HG02973 (cell line): ENCODE data around the gene CPT1C.

Experiments used
- ATAC-seq: cut with Tn5 transposase; IDR thresholded peaks from one replicate; pipeline ENCODE4 v1.9.1; 2021; ENCODE audit warnings: moderate library complexity; ENCODE audit not compliant: unreplicated experiment

Gene CPT1C

GRCh38 chr19:49690656-49691242 lies at the start of gene CPT1C:
CPT1C (plus strand) TSS chr19:49691116; CDS start chr19:49692253, 1,137 bp downstream.
- no peak for ATAC-seq

DNA sequence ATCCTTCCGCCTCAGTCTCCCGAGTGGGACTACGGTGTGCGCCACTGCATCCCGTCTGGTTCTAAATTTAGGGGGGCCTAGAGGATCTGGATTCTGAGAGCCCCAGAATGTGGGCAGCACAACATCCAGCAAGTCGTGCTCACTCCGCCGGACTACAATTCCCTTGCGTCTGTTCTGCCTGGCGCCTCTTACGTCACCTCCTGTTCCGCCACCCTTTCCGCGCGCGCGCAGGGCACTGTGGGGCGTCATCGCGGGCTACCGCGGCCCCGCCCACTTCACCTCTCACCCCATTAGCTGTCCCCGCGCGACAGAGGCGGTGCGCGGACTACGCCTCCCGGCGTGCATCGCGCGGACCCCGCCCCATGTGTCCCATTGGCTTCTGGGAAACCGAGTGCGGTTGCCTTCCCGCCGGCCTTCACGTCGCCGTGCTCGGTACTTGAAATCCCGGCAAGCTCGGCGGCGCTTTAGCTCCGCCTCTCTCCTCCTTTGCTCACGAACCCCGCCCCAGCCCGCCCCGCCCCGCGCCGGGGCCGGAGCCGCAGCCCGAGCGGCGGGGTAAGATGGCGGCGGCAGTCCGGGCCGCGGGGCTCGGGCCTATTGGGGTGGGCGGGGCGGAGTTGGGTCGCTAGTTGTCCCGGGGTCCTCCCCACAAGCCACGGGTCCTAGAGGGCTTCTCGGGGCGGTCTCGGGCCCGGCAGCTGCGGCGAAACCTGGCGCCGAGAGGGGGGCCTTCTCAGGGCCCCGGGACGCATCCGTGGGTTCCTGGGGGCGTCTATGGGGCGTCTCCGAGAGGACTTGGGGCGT lies 49.0 kb upstream of the CPT1C start, which contains the start of gene SCAF1:
Gene SCAF1, plus strand, starts transcription at position 522 of the 804 bp plus-strand sequence. CDS start 2,818 bp downstream, outside the sequence.
- ATAC-seq, result peak; percentile 51

- no peak for ATAC-seq
Measured at GRCh38 chr19:49642492-49643035, 48.4 kb upstream of the CPT1C start.

- ATAC-seq, result no peak
Measured at GRCh38 chr19:49643466-49643865, 47.5 kb upstream of the CPT1C start.

- no peak for ATAC-seq
Measured at GRCh38 chr19:49645592-49645991, 45.3 kb upstream of the CPT1C start.

- no peak for ATAC-seq
Measured at GRCh38 chr19:49645995-49646394, 44.9 kb upstream of the CPT1C start.

DNA sequence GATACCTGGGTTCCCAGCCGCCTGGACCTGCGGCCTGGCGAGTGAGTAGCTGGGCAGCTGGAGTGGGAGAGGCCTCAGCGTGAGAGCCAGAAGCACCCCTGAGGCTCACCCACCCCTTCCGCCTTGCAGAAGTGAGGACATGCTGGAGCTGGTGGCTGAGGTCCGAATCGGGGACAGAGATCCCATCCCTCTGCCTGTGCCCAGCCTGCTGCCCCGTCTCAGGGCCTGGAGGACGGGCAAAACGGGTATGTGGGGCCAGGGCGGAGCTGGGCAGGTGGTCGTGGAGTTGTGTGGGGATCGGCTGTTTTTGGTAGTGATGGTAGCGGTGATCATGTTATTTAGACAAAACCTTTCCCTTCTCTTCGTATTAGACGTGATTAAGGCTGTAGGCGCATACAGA lies 44.3 kb upstream of the CPT1C start:
- no peak for ATAC-seq

DNA sequence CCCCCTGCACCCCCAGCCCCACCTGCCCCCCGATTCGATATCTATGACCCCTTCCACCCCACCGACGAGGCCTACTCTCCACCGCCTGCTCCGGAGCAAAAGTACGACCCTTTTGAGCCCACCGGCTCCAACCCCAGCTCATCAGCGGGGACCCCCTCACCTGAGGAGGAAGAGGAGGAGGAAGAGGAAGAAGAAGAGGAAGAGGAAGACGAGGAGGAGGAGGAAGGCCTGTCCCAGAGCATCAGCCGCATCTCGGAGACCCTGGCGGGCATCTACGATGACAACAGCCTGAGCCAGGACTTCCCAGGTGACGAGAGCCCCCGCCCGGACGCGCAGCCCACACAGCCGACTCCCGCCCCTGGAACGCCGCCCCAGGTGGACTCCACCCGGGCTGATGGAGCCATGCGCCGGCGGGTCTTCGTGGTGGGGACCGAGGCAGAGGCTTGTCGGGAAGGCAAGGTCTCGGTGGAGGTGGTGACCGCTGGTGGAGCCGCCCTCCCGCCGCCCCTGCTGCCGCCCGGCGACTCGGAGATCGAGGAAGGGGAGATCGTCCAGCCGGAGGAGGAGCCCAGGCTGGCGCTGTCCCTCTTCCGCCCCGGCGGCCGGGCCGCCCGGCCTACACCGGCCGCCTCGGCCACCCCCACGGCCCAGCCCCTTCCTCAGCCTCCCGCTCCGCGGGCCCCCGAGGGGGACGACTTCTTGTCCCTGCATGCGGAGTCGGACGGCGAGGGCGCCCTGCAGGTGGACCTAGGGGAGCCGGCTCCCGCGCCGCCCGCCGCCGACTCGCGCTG lies 39.7 kb upstream of the CPT1C start:
- ATAC-seq, result no peak

DNA sequence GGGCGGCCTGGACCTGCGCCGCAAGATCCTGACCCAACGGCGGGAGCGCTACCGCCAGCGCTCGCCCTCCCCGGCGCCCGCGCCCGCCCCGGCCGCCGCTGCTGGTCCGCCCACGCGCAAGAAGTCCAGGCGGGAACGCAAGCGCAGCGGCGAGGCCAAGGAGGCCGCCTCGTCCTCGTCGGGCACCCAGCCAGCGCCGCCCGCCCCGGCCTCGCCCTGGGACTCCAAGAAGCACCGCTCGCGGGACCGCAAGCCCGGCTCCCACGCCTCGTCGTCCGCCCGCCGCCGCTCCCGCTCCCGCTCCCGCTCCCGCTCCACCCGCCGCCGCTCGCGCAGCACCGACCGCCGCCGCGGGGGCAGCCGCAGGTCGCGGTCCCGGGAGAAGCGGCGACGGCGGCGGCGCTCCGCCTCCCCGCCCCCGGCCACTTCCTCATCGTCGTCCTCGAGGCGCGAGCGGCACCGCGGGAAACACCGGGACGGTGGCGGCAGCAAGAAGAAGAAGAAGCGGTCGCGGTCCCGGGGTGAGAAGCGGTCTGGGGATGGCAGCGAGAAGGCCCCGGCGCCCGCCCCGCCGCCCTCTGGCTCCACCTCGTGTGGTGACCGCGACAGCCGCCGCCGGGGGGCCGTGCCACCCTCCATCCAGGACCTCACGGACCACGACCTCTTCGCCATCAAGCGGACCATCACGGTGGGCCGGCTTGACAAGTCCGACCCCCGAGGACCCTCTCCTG lies 38.9 kb upstream of the CPT1C start:
- ATAC-seq, result no peak

DNA sequence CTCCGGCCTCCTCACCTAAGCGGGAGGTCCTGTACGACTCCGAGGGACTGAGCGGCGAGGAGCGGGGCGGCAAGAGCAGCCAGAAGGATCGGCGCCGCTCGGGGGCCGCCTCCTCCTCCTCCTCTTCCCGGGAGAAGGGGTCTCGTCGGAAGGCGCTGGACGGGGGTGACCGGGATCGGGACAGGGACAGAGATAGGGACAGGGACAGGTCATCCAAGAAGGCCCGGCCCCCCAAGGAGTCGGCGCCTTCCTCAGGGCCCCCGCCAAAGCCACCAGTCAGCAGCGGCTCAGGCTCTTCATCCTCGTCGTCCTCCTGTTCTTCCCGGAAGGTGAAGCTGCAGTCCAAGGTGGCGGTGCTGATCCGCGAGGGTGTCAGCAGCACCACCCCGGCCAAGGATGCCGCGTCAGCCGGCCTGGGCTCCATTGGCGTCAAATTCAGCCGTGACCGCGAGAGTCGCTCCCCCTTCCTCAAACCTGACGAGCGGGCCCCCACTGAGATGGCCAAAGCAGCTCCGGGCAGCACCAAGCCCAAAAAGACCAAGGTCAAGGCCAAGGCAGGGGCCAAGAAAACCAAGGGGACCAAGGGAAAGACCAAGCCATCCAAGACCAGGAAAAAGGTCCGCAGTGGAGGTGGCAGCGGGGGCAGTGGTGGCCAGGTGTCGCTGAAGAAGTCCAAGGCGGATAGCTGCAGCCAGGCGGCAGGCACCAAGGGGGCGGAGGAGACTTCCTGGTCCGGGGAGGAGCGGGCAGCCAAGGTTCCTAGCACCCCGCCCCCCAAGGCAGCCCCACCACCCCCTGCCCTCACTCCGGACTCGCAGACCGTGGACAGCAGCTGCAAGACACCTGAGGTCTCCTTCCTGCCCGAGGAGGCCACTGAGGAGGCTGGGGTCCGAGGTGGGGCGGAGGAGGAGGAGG lies 38.1 kb upstream of the CPT1C start:
- no peak for ATAC-seq

DNA sequence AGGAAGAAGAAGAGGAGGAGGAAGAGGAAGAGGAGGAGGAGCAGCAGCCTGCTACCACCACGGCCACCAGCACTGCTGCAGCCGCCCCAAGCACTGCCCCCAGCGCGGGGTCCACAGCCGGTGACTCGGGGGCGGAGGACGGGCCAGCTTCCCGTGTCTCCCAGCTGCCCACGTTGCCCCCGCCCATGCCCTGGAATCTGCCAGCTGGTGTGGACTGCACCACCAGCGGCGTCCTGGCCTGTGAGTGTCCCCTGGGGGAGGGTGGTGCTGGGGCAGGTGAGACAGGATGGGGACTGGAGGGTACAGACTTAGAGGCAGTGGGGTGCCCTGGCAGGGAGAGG lies 37.5 kb upstream of the CPT1C start:
- no peak for ATAC-seq

DNA sequence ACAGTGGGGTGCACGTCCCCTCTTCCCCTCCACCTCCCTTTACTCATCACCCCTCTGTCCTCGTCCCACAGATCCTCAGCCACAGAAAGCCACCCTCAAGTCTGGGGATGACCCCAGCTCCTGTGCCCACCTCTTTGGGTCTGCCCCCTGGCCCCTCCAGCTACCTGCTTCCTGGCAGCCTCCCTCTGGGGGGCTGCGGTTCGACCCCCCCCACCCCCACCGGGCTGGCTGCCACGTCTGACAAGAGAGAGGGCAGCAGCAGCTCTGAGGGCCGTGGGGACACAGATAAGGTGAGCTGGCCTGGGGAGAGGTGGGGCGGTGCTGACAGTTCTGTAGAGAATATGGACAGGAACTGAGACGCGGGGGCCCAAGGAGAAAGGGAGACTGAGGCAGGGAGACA lies 36.3 kb upstream of the CPT1C start:
- ATAC-seq, result no peak

DNA sequence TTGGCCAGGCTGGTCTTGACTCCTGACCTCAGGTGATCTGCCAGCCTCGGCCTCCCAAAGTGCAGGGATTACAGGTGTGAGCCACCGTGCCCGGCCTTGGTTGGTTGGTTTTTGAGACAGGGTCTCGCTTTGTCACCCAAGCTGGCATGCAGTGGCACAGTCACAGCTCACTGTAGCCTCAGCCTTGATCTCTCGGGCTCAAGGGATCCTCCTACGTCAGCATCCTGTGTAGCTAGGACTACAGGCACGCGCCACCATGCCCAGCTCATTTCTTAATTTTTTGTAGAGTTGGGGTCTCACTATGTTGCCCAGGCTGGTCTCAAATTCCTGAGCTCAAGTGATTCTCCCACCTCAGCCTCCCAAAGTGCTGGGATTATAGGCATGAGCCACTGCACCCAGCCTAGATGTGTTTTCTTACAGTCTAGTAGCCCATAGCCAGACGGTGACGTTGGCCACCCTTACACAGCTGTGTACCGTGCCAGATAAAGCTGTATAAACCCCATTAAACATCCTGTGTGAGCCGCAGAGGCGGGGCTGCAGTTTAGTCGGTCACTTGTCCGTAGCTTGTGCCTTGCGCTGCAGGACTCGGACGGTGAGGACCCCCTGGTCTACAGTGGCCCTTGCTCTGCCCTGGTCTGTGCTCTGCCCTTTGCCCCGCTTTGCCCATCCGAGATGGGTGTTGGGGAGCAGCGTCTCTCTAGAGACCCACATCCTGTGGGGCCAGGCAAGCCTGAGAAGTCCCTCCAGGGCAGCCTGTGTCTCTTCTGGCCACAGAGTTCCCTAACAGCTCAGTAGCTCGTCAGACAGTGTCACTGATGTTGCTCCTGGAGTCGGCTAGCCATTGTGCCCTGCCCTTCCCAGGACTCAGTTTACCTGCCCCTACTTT lies 35.1 kb upstream of the CPT1C start:
- no peak for ATAC-seq

- no peak for ATAC-seq
Measured at GRCh38 chr19:49656456-49657109, 34.3 kb upstream of the CPT1C start.

- ATAC-seq, result no peak
Measured at GRCh38 chr19:49657493-49658138, 33.3 kb upstream of the CPT1C start.

GRCh38 chr19:49658139-49658517 lies 32.8 kb upstream of the CPT1C start:
- ATAC-seq, result no peak

DNA sequence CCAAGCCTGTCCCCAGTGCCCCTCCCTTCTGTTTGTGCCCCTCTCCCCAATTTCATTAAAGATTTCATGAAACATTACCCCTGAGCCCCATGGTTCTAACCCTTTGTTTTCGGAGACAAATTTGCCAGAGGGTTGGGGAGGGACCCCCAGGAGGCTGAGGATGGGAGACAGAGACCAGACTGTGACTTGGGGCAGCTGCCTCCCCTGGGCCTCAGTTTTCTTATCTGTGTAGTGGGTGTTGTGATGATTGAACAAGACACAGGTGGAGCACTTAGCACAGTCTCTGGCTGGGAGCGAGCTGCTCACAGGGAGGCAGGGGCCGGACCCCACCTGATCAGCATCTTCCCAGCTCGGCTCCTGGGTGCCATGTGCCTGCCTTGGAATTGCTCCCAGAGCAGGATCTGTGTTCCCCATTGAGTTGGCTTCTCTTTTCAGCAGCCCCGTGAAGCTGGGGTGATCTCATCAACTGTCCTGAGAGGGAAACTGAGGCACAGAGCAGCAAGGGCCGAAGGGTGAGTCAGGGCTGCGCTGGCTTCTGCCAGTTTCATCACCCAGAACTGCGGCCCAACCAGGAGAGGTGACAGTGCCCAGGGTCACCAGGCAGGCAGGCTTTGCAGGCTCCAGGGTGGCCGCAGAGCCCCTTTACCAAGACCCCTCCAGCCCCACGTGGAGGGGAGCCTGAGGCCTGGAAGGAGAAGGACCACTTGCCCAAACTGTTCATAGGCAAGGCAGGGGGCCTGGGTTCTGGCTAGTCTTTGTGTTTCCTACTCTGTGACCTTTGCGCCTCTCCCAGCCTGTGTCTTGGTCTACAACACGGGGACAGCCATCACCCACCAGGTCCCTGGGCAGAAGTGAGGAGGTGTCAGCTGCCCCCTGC lies 32.1 kb upstream of the CPT1C start:
- no peak for ATAC-seq
